HFFc6 (cell line): ENCODE results near the gene DDR2. TPM values are rescaled to one million over a fixed set of nuclear protein-coding genes. Genes with fewer than 3 reads are reported as not detected.
A peak's percentile ranks its signal among the peaks of the same experiment; 100 is the strongest.

Experiments used
- DNase-seq: peaks from one replicate; pipeline ENCODE4 v3.0.0-alpha.2; 2018
- H3K27ac Mint-ChIP-seq: 2 replicates; pipeline ENCODE4 v1.8.0; 2020; ENCODE audit warnings: mild to moderate bottlenecking, mixed read lengths
- H3K27me3 Mint-ChIP-seq: 2 replicates; pipeline ENCODE4 v1.8.0; 2021; ENCODE audit warnings: mild to moderate bottlenecking, moderate library complexity, mixed read lengths; ENCODE audit not compliant: insufficient read depth
- H3K36me3 Mint-ChIP-seq: 2 replicates; pipeline ENCODE4 v1.8.0; 2021; ENCODE audit warnings: low read depth, mixed read lengths
- H3K4me1 Mint-ChIP-seq: 2 replicates; pipeline ENCODE4 v1.8.0; 2020; ENCODE audit warnings: low read depth, mixed read lengths
- H3K4me3 Mint-ChIP-seq: 2 replicates; pipeline ENCODE4 v1.8.0; 2020; ENCODE audit warnings: mild to moderate bottlenecking, moderate library complexity, mixed read lengths
- H3K9me3 Mint-ChIP-seq: 2 replicates; pipeline ENCODE4 v1.8.0; 2020; ENCODE audit warnings: mild to moderate bottlenecking, mixed read lengths
- CTCF ChIP-seq: fragments of 200-600 bp; sonication (generic); IDR thresholded peaks from 2 replicates; pipeline ENCODE4 v1.5.0; 2021; ENCODE audit warnings: antibody characterized with exemption, mild to moderate bottlenecking
- total RNA-seq, 6 experiments: library from RNA; stranded (reverse); fragmentation: NEBNext Ultra II Directional; extraction: Animal tissue kit (Norgen Biotek cat#: 25700); gene quantifications; 2 replicates in 1 of 6; 3 replicates in 5 of 6; pipeline ENCODE4 v1.2.3, GENCODE V29; 2021

DDR2 gene
- total RNA-seq, 6 experiments from 2014 or later, result 154 to 218 (median 187) TPM

- Mint-ChIP-seq H3K27me3 (no peaks in the 10 kb centered on the region), H3K4me3 (peak overlapping the region; percentile 93), H3K4me1 (peaks cover 61% of the 10 kb centered on the region), H3K27ac (peak overlapping the region; percentile 88), H3K36me3 (peaks cover 24% of the 10 kb centered on the region), H3K9me3 (no peaks in the 10 kb centered on the region)
- peak; percentile 66 for DNase-seq
- no peak for TF ChIP-seq CTCF
These were observed 2.6 kb upstream of the DDR2 start for GRCh38 chr1:162629651-162630050.

GRCh38 chr1:162631546-162632191, 595 bp upstream of the DDR2 start:
- DNase-seq, result peak; percentile 58
- peaks cover 31% of the 10 kb centered on the region for H3K36me3 Mint-ChIP-seq
- peak overlapping the region; percentile 93 for H3K4me3 Mint-ChIP-seq
- TF ChIP-seq CTCF, result no peak
- H3K4me1 Mint-ChIP-seq, result peaks cover 71% of the 10 kb centered on the region
- H3K27ac Mint-ChIP-seq, result peak overlapping the region; percentile 88
- no peaks in the 10 kb centered on the region; the same call in 1 of the 2 replicates for H3K27me3 Mint-ChIP-seq
- no peaks in the 10 kb centered on the region for H3K9me3 Mint-ChIP-seq

- Mint-ChIP-seq H3K36me3 (peaks cover 31% of the 10 kb centered on the region), H3K4me3 (peak overlapping the region; percentile 93), H3K9me3 (no peaks in the 10 kb centered on the region), H3K27me3 (no peaks in the 10 kb centered on the region; the same call in 1 of the 2 replicates), H3K27ac (peak overlapping the region; percentile 88), H3K4me1 (peaks cover 65% of the 10 kb centered on the region)
- TF ChIP-seq CTCF, result no peak
- no peak for DNase-seq
These were observed 425 bp downstream of the DDR2 start for GRCh38 chr1:162632698-162633080.

- Mint-ChIP-seq H3K36me3 (peaks cover 31% of the 10 kb centered on the region), H3K4me1 (peaks cover 61% of the 10 kb centered on the region), H3K9me3 (no peaks in the 10 kb centered on the region), H3K4me3 (peak overlapping the region; percentile 93), H3K27ac (peak overlapping the region; percentile 88), H3K27me3 (no peaks in the 10 kb centered on the region; the same call in 1 of the 2 replicates)
- peak; percentile 44 for DNase-seq
- peak; percentile 48 for TF ChIP-seq CTCF
These were observed 958 bp downstream of the DDR2 start for GRCh38 chr1:162633081-162633762.

- Mint-ChIP-seq H3K4me3 (peak overlapping the region; percentile 93), H3K27ac (peak overlapping the region; percentile 88), H3K9me3 (no peaks in the 10 kb centered on the region), H3K27me3 (no peaks in the 10 kb centered on the region; the same call in 1 of the 2 replicates), H3K36me3 (peaks cover 43% of the 10 kb centered on the region), H3K4me1 (peaks cover 50% of the 10 kb centered on the region)
- DNase-seq, result no peak
- TF ChIP-seq CTCF, result no peak
These were observed 3.2 kb downstream of the DDR2 start for GRCh38 chr1:162635418-162635817.
